ENCODE measurements around the gene METTL18. TPM values are rescaled to one million over a fixed set of nuclear protein-coding genes. Genes with fewer than 3 reads are reported as not detected.
"Not testable (repeated sequence)": the region's sequence is repeated elsewhere in the genome, so short reads cannot be mapped to it uniquely, and the experiment has no call there.

METTL18 gene
- total RNA-seq, 2 donors from 2014 or later = 6.7 to 7.3 TPM

- Histone ChIP-seq H3K9ac (ENCODE audit: extremely low read depth, low read length, poor library complexity, severe bottlenecking) (no peak overlapping the region), H3K27ac (ENCODE audit: low read depth, low read length) (no peak overlapping the region), H3K4me1 (ENCODE audit: control insufficient read depth, insufficient read depth, low read length) (no peaks in the 10 kb centered on the region), H3K9me3 (ENCODE audit: control insufficient read depth, low read length) (peaks cover 60% of the 10 kb centered on the region), H3K4me3 (ENCODE audit: low read length) (no peak overlapping the region), H3K36me3 (ENCODE audit: control insufficient read depth, insufficient read depth, low read length) (peaks cover 50% of the 10 kb centered on the region), H3K27me3 (ENCODE audit: control insufficient read depth, insufficient read depth, low read length, poor library complexity, severe bottlenecking) (no peaks in the 10 kb centered on the region)
- WGBS, 2 experiments (ENCODE audit: insufficient coverage in 1 of 2, insufficient read length in 1 of 2) = 89% methylated on average over 1 of the region's 1 CpG; no CpG with 5 or more reads in 1 of the 2 experiments
- Mint-ChIP-seq H3K4me3 (no peak overlapping the region), H3K9me3 (peaks cover 31% of the 10 kb centered on the region), H3K36me3 (ENCODE audit: low read depth) (peaks cover 61% of the 10 kb centered on the region), H3K27ac (no peak overlapping the region), H3K27me3 (ENCODE audit: insufficient read depth) (no peaks in the 10 kb centered on the region), H3K4me1 (no peaks in the 10 kb centered on the region)
- no peak for TF ChIP-seq CTCF (conservative IDR thresholded peaks at IDR 0.05)
- DNase-seq = no peak
Observed at GRCh38 chr1:169816617-169817016, 21.9 kb upstream of the METTL18 start.

GRCh38 chr1:169814265-169814664 is 19.6 kb upstream of the METTL18 start:
- Mint-ChIP-seq H3K36me3 (ENCODE audit: low read depth) (peaks cover 59% of the 10 kb centered on the region), H3K4me3 (no peak overlapping the region), H3K27ac (no peak overlapping the region), H3K9me3 (peaks cover 33% of the 10 kb centered on the region), H3K27me3 (ENCODE audit: insufficient read depth) (no peaks in the 10 kb centered on the region), H3K4me1 (no peaks in the 10 kb centered on the region)
- Histone ChIP-seq H3K36me3 (ENCODE audit: control insufficient read depth, insufficient read depth, low read length) (peaks cover 60% of the 10 kb centered on the region), H3K4me1 (ENCODE audit: control insufficient read depth, insufficient read depth, low read length) (no peaks in the 10 kb centered on the region), H3K4me3 (ENCODE audit: low read length) (no peak overlapping the region), H3K27ac (ENCODE audit: low read depth, low read length) (no peak overlapping the region), H3K9ac (ENCODE audit: extremely low read depth, low read length, poor library complexity, severe bottlenecking) (no peak overlapping the region), H3K27me3 (ENCODE audit: control insufficient read depth, insufficient read depth, low read length, poor library complexity, severe bottlenecking) (no peaks in the 10 kb centered on the region), H3K9me3 (ENCODE audit: control insufficient read depth, low read length) (peaks cover 58% of the 10 kb centered on the region)
- WGBS, 2 experiments (ENCODE audit: insufficient coverage in 1 of 2, insufficient read length in 1 of 2) = 50 to 70% methylated on average over 1 to 2 of the region's 2 CpGs
- no peak for DNase-seq
- no peak for TF ChIP-seq CTCF (conservative IDR thresholded peaks at IDR 0.05)

GRCh38 chr1:169812131-169812530 is 17.4 kb upstream of the METTL18 start:
- Mint-ChIP-seq H3K4me1 (no peaks in the 10 kb centered on the region), H3K36me3 (ENCODE audit: low read depth) (peaks cover 54% of the 10 kb centered on the region), H3K27me3 (ENCODE audit: insufficient read depth) (no peaks in the 10 kb centered on the region), H3K4me3 (no peak overlapping the region), H3K27ac (no peak overlapping the region), H3K9me3 (peaks cover 21% of the 10 kb centered on the region)
- H3K4me1 ChIP-seq (ENCODE audit: control insufficient read depth, insufficient read depth, low read length) = no peaks in the 10 kb centered on the region
- no peaks in the 10 kb centered on the region for H3K27me3 ChIP-seq (ENCODE audit: control insufficient read depth, insufficient read depth, low read length, poor library complexity, severe bottlenecking)
- H3K9ac ChIP-seq (ENCODE audit: extremely low read depth, low read length, poor library complexity, severe bottlenecking) = no peak overlapping the region
- H3K4me3 ChIP-seq (ENCODE audit: low read length) = no peak overlapping the region
- no peak for TF ChIP-seq CTCF (conservative IDR thresholded peaks at IDR 0.05)
- H3K36me3 ChIP-seq (ENCODE audit: control insufficient read depth, insufficient read depth, low read length) = peaks cover 60% of the 10 kb centered on the region
- 93 to 100% methylated on average over 1 to 2 of the region's 2 CpGs for WGBS, 2 experiments (ENCODE audit: insufficient coverage in 1 of 2, insufficient read length in 1 of 2)
- no peak overlapping the region for H3K27ac ChIP-seq (ENCODE audit: low read depth, low read length)
- peaks cover 42% of the 10 kb centered on the region for H3K9me3 ChIP-seq (ENCODE audit: control insufficient read depth, low read length)
- DNase-seq = no peak

GRCh38 chr1:169811418-169812035 is 16.8 kb upstream of the METTL18 start:
- H3K4me1 Mint-ChIP-seq; H3K27ac Mint-ChIP-seq; H3K27me3 Mint-ChIP-seq (ENCODE audit: insufficient read depth); H3K4me1 ChIP-seq (ENCODE audit: control insufficient read depth, insufficient read depth, low read length); H3K9ac ChIP-seq (ENCODE audit: extremely low read depth, low read length, poor library complexity, severe bottlenecking); H3K27me3 ChIP-seq (ENCODE audit: control insufficient read depth, insufficient read depth, low read length, poor library complexity, severe bottlenecking); H3K4me3 ChIP-seq (ENCODE audit: low read length); H3K27ac ChIP-seq (ENCODE audit: low read depth, low read length); DNase-seq; H3K4me3 Mint-ChIP-seq: not testable (repeated sequence)
- H3K36me3 Mint-ChIP-seq (ENCODE audit: low read depth) = peaks cover 49% of the 10 kb centered on the region
- peaks cover 18% of the 10 kb centered on the region for H3K9me3 Mint-ChIP-seq
- H3K36me3 ChIP-seq (ENCODE audit: control insufficient read depth, insufficient read depth, low read length) = peaks cover 54% of the 10 kb centered on the region
- peaks cover 36% of the 10 kb centered on the region for H3K9me3 ChIP-seq (ENCODE audit: control insufficient read depth, low read length)

Measured in endodermal cell (in vitro differentiated cells).